Measurements from ENCODE around the gene ZC3H4. TPM values are rescaled to one million over a fixed set of nuclear protein-coding genes. Genes with fewer than 3 reads are reported as not detected.
"Not testable (repeated sequence)": the region's sequence is repeated elsewhere in the genome, so short reads cannot be mapped to it uniquely, and the experiment has no call there.

The ZC3H4 gene
- total RNA-seq, 1 experiment from 2014 or later: 42.7 TPM

DNA sequence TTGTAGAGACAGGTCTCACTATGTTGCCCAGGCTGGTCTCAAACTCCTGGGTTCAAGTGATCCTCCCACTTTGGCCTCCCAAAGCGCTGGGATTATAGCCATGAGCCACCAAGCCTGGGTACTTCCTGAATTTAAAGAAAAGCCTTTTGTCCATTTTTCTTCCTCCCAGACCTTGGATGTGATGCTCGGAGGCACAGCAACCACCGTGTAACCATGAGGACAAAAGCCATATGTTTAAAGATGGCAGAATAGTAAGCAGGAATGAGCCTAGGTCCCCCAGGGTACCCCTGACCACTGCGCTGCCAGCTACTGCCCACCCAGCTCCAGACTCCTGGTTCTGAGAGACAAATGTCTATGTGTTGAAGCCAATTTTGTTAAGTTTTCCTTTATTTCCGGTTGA is 31.1 kb downstream of the ZC3H4 start:
- BruUV-seq (replicated peaks): no TSS peak
- in situ Hi-C loops (cut with HindIII; ENCODE audit: low pct_unique_long_range_greater_than_20kb, low sequenced_read_pairs) (no loop called here), intact Hi-C loops (cut with micrococcal nuclease; ENCODE audit: unreplicated experiment) (no loop called here)
- TF ChIP-seq POLR2AphosphoS5 (IDR thresholded peaks at IDR 0.05; ENCODE audit: low read depth, low read length): no peak
- TF ChIP-seq, protein P1, sequence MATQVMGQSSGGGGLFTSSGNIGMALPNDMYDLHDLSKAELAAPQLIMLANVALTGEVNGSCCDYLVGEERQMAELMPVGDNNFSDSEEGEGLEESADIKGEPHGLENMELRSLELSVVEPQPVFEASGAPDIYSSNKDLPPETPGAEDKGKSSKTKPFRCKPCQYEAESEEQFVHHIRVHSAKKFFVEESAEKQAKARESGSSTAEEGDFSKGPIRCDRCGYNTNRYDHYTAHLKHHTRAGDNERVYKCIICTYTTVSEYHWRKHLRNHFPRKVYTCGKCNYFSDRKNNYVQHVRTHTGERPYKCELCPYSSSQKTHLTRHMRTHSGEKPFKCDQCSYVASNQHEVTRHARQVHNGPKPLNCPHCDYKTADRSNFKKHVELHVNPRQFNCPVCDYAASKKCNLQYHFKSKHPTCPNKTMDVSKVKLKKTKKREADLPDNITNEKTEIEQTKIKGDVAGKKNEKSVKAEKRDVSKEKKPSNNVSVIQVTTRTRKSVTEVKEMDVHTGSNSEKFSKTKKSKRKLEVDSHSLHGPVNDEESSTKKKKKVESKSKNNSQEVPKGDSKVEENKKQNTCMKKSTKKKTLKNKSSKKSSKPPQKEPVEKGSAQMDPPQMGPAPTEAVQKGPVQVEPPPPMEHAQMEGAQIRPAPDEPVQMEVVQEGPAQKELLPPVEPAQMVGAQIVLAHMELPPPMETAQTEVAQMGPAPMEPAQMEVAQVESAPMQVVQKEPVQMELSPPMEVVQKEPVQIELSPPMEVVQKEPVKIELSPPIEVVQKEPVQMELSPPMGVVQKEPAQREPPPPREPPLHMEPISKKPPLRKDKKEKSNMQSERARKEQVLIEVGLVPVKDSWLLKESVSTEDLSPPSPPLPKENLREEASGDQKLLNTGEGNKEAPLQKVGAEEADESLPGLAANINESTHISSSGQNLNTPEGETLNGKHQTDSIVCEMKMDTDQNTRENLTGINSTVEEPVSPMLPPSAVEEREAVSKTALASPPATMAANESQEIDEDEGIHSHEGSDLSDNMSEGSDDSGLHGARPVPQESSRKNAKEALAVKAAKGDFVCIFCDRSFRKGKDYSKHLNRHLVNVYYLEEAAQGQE (IDR thresholded peaks at IDR 0.05; ENCODE audit: insufficient read depth in 1 of 2, low read depth in 2 of 2, low read length in 1 of 2): no peak
- TF ChIP-seq TCF7L2 (IDR thresholded peaks at IDR 0.05; ENCODE audit: low read depth, low read length): no peak
- TF ChIP-seq, protein P2, sequence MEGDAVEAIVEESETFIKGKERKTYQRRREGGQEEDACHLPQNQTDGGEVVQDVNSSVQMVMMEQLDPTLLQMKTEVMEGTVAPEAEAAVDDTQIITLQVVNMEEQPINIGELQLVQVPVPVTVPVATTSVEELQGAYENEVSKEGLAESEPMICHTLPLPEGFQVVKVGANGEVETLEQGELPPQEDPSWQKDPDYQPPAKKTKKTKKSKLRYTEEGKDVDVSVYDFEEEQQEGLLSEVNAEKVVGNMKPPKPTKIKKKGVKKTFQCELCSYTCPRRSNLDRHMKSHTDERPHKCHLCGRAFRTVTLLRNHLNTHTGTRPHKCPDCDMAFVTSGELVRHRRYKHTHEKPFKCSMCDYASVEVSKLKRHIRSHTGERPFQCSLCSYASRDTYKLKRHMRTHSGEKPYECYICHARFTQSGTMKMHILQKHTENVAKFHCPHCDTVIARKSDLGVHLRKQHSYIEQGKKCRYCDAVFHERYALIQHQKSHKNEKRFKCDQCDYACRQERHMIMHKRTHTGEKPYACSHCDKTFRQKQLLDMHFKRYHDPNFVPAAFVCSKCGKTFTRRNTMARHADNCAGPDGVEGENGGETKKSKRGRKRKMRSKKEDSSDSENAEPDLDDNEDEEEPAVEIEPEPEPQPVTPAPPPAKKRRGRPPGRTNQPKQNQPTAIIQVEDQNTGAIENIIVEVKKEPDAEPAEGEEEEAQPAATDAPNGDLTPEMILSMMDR (IDR thresholded peaks at IDR 0.05): no peak
- TF ChIP-seq SIN3A (IDR thresholded peaks at IDR 0.05; ENCODE audit: borderline replicate concordance, insufficient read depth, low read depth, low read length): no peak
- ATAC-seq (no peak), DNase-seq (ENCODE audit: low read depth, low spot score) (no peak)
- no peak overlapping the region for H3K27ac ChIP-seq (ENCODE audit: low read length)
- peaks cover 6% of the 10 kb centered on the region; the same call in 1 of the 2 replicates for H3K4me1 ChIP-seq (ENCODE audit: control insufficient read depth, insufficient read depth, low read length)
- H3K4me3 ChIP-seq (ENCODE audit: low read depth in 2 of 2, low read length in 2 of 2): no peak overlapping the region
- H3K36me3 ChIP-seq (ENCODE audit: control insufficient read depth, insufficient read depth, low read length): peaks cover 5% of the 10 kb centered on the region; the same call in 1 of the 2 replicates
- H3K27me3 ChIP-seq (ENCODE audit: control insufficient read depth, insufficient read depth, low read length): no peaks in the 10 kb centered on the region
- ChIA-PET CTCF (interaction anchor here (0.6 kb wide), 1 partner anchor 220 kb away, joined by 3 read pairs; no protein-coding TSS in a partner anchor), POLR2A (no interaction called here)
- H3K9me3 ChIP-seq (ENCODE audit: control insufficient read depth, insufficient read depth, low read depth, low read length): no peaks in the 10 kb centered on the region

DNA sequence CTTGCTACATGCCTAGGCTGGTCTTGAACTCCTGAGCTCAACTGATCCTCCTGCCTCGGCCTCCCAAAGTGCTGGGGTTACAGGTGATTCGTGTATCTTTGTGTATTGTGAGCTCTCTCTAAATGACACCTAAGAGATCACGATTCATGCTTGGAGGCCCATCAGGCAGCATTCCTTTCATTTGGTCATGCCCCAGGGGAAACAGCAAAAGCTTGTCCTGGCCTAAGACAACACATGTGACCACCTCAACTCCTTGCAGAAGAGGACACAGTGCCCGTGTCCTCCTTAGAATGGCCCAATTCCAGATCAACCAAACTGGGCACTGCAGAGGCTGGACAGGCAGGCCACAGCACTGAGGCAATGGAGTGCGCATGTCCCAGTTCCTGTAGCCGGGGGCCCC is 32.5 kb downstream of the ZC3H4 start:
- Histone ChIP-seq H3K9me3 (ENCODE audit: control insufficient read depth, insufficient read depth, low read depth, low read length) (no peaks in the 10 kb centered on the region), H3K4me3 (ENCODE audit: low read depth in 2 of 2, low read length in 2 of 2) (no peak overlapping the region), H3K27me3 (ENCODE audit: control insufficient read depth, insufficient read depth, low read length) (no peaks in the 10 kb centered on the region), H3K36me3 (ENCODE audit: control insufficient read depth, insufficient read depth, low read length) (peaks cover 5% of the 10 kb centered on the region; the same call in 1 of the 2 replicates), H3K4me1 (ENCODE audit: control insufficient read depth, insufficient read depth, low read length) (peaks cover 6% of the 10 kb centered on the region; the same call in 1 of the 2 replicates), H3K27ac (ENCODE audit: low read length) (no peak overlapping the region)
- no peak for DNase-seq (ENCODE audit: low read depth, low spot score)
- TF ChIP-seq TCF7L2 (IDR thresholded peaks at IDR 0.05; ENCODE audit: low read depth, low read length) (no peak), POLR2AphosphoS5 (IDR thresholded peaks at IDR 0.05; ENCODE audit: low read depth, low read length) (no peak), SIN3A (IDR thresholded peaks at IDR 0.05; ENCODE audit: borderline replicate concordance, insufficient read depth, low read depth, low read length) (no peak)
- TF ChIP-seq, protein P1 (IDR thresholded peaks at IDR 0.05; ENCODE audit: insufficient read depth in 1 of 2, low read depth in 2 of 2, low read length in 1 of 2): no peak
- TF ChIP-seq, protein P2 (IDR thresholded peaks at IDR 0.05): no peak
- intact Hi-C loops (cut with micrococcal nuclease; ENCODE audit: unreplicated experiment): no loop called here
- ChIA-PET CTCF (no interaction called here), POLR2A (interaction anchor here (0.6 kb wide), 1 partner anchor 44 kb away, joined by 3 read pairs; no protein-coding TSS in a partner anchor)
- BruUV-seq (replicated peaks): no TSS peak
- in situ Hi-C loops (cut with HindIII; ENCODE audit: low pct_unique_long_range_greater_than_20kb, low sequenced_read_pairs): no loop called here
- ATAC-seq: no peak

DNA sequence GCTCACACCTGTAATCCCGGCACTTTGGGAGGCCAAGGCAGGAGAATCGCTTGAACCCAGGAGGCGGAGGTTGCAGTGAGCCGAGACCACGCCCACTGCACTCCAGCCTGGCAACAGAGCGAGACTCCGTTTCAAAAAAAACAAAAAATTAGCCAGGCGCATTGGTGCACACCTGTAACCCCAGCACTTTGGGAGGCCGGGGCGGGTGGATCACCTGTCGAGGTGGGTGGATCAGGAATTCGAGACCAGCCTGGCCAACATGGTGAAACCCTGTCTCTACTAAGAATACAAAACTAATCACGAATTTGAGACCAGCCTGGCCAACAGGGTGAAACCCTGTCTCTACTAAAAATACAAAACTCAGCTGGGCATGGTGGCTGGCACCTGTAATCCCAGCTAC is 35.2 kb downstream of the ZC3H4 start:
- BruUV-seq (replicated peaks); ATAC-seq; POLR2A ChIA-PET; H3K9me3 ChIP-seq (ENCODE audit: control insufficient read depth, insufficient read depth, low read depth, low read length); CTCF ChIA-PET; H3K4me1 ChIP-seq (ENCODE audit: control insufficient read depth, insufficient read depth, low read length); H3K4me3 ChIP-seq (ENCODE audit: low read depth in 2 of 2, low read length in 2 of 2); H3K27me3 ChIP-seq (ENCODE audit: control insufficient read depth, insufficient read depth, low read length); in situ Hi-C loops (cut with HindIII; ENCODE audit: low pct_unique_long_range_greater_than_20kb, low sequenced_read_pairs); H3K27ac ChIP-seq (ENCODE audit: low read length); DNase-seq (ENCODE audit: low read depth, low spot score); H3K36me3 ChIP-seq (ENCODE audit: control insufficient read depth, insufficient read depth, low read length): not testable (repeated sequence)
- intact Hi-C loops (cut with micrococcal nuclease; ENCODE audit: unreplicated experiment): loop anchor here (5.0 kb wide), 1 partner anchor 44 kb away; no protein-coding TSS in a partner anchor
